Dendritic cell treated with granulocyte-macrophage colony-stimulating factor and Interleukin-4, amounts not matched to agents 40 ng/mL and 50 ng/mL, for 4 days (primary cell): ENCODE data around the gene NKX2-8.
"Not testable (repeated sequence)": the region's sequence is repeated elsewhere in the genome, so short reads cannot be mapped to it uniquely, and the experiment has no call there.

Experiments used
- H3K27ac Mint-ChIP-seq: one replicate; pipeline ENCODE4 v1.8.0; 2022; ENCODE audit warnings: mild to moderate bottlenecking, mixed read lengths
- H3K27me3 Mint-ChIP-seq: one replicate; pipeline ENCODE4 v1.8.0; 2022; ENCODE audit warnings: mild to moderate bottlenecking, mixed read lengths
- H3K36me3 Mint-ChIP-seq: one replicate; pipeline ENCODE4 v1.8.0; 2022; ENCODE audit warnings: low read depth, mixed read lengths
- H3K4me1 Mint-ChIP-seq: one replicate; pipeline ENCODE4 v1.8.0; 2022; ENCODE audit warnings: low read depth, mixed read lengths
- H3K4me3 Mint-ChIP-seq: one replicate; pipeline ENCODE4 v1.8.0; 2022; ENCODE audit warnings: mild to moderate bottlenecking, moderate library complexity, mixed read lengths
- H3K9me3 Mint-ChIP-seq: one replicate; pipeline ENCODE4 v1.8.0; 2022; ENCODE audit warnings: mixed read lengths
- intact Hi-C: fragments of 100-400 bp; cut with micrococcal nuclease; formaldehyde crosslinking; loops from one replicate; pipeline ENCODE4 v1.15.0; 2022

Gene NKX2-8

DNA sequence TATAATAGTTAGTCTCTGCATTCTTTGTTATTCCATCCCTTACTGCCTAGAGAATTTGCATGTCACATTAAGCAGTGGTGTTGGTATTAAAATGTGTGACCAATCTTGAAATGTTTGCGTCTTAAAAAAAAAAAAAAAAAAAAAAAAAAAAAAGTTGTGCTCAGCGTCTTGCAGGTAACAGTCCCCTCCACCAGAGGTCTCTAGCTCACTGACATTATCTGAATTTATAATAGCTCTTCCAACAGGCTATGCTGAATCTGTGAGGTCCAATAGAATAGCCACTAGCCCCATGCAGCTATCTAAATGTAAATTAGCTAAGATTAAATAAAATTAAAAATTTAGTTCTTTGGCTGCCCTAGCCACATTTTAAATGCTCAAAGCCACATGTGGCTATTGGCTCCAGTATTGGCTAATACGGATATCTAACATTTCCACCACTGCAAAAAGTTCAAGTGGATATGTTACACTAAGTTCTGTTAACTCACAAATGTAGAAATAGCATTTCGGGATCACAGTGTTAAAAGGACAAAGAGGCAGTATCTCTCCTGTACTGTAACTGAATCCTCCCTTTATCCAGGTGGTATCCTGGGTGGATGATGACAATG lies 28.7 kb downstream of the NKX2-8 start:
- no peaks in the 10 kb centered on the region for H3K4me1 Mint-ChIP-seq
- no peak overlapping the region for H3K27ac Mint-ChIP-seq
- no peaks in the 10 kb centered on the region for H3K36me3 Mint-ChIP-seq
- H3K4me3 Mint-ChIP-seq, result no peak overlapping the region
- intact Hi-C loops, result loop anchor here (10.0 kb wide), 1 partner anchor 679 kb away; no protein-coding TSS in a partner anchor
- H3K9me3 Mint-ChIP-seq, result no peaks in the 10 kb centered on the region
- H3K27me3 Mint-ChIP-seq, result peaks cover 5% of the 10 kb centered on the region

DNA sequence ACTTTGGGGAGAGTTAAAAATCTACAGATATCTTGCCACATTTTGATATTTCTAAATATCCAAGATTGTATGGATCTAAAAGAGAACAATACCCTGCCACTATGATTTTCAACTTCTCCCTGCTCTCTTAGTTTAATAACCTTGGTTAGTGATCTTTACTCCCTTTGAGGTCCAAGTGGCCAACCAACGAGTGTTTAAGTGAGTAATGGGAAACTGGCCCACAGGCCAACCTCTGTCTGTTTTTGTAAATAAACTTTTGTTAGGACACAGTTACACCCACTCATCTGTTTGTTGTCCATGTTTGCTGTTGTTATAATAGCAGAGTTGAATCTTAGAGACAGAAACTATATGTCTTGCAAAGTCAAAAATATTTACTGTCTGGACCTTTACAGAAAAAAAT lies 31.5 kb downstream of the NKX2-8 start:
- Mint-ChIP-seq H3K27me3 (peaks cover 5% of the 10 kb centered on the region), H3K36me3 (no peaks in the 10 kb centered on the region), H3K4me1 (no peaks in the 10 kb centered on the region), H3K9me3 (no peaks in the 10 kb centered on the region), H3K27ac (no peak overlapping the region), H3K4me3 (no peak overlapping the region)
- intact Hi-C loops, result loop anchor here (10.0 kb wide), 1 partner anchor 676 kb away; no protein-coding TSS in a partner anchor

GRCh38 chr14:36544280-36544679 lies 38.1 kb downstream of the NKX2-8 start:
- H3K4me1 Mint-ChIP-seq, H3K9me3 Mint-ChIP-seq, H3K4me3 Mint-ChIP-seq, intact Hi-C loops, H3K27ac Mint-ChIP-seq, H3K36me3 Mint-ChIP-seq: not testable (repeated sequence)
- peaks cover 13% of the 10 kb centered on the region for H3K27me3 Mint-ChIP-seq

- Mint-ChIP-seq H3K4me3 (no peak overlapping the region), H3K9me3 (peaks cover 8% of the 10 kb centered on the region), H3K27ac (no peak overlapping the region), H3K36me3 (no peaks in the 10 kb centered on the region), H3K27me3 (peaks cover 18% of the 10 kb centered on the region), H3K4me1 (no peaks in the 10 kb centered on the region)
- intact Hi-C loops, result no loop called here
Observed at GRCh38 chr14:36538051-36538450, 44.4 kb downstream of the NKX2-8 start.
